H9 (cell line): ENCODE results near the gene ZBTB47. TPM values are rescaled to one million over a fixed set of nuclear protein-coding genes. Genes with fewer than 3 reads are reported as not detected.

Experiments used
- DNase-seq: peaks from one replicate; pipeline ENCODE4 v3.0.0-alpha.2; 2017
- H2AFZ ChIP-seq: one replicate; pipeline ENCODE4 v1.6.1; 2013; ENCODE audit warnings: mild to moderate bottlenecking, low read length, control low read depth, moderate library complexity
- H2AK5ac ChIP-seq: 2 replicates; pipeline ENCODE4 v1.6.1; 2013; ENCODE audit warnings: low read length, control low read depth, mixed read lengths; ENCODE audit not compliant: insufficient read length
- H2BK120ac ChIP-seq: one replicate; pipeline ENCODE4 v1.6.1; 2013; ENCODE audit warnings: low read depth, mild to moderate bottlenecking, low read length, control low read depth, inconsistent platforms; ENCODE audit not compliant: poor library complexity, severe bottlenecking
- H2BK12ac ChIP-seq: 2 replicates; pipeline ENCODE4 v1.6.1; 2013; ENCODE audit warnings: low read length, control low read depth, mixed read lengths, low read depth; ENCODE audit not compliant: insufficient read length
- H2BK15ac ChIP-seq: 2 replicates; pipeline ENCODE4 v1.6.1; 2013; ENCODE audit warnings: low read depth, low read length, control low read depth
- H2BK20ac ChIP-seq: one replicate; pipeline ENCODE4 v1.6.1; 2013; ENCODE audit warnings: low read depth, mild to moderate bottlenecking, low read length, control low read depth, inconsistent platforms; ENCODE audit not compliant: poor library complexity, severe bottlenecking
- H2BK5ac ChIP-seq: 2 replicates; pipeline ENCODE4 v1.6.1; 2013; ENCODE audit warnings: low read length, control low read depth, mixed read lengths; ENCODE audit not compliant: insufficient read length
- H3K14ac ChIP-seq: 2 replicates; pipeline ENCODE4 v1.6.1; 2013; ENCODE audit warnings: low read length, control low read depth; ENCODE audit not compliant: insufficient read depth
- H3K18ac ChIP-seq: 2 replicates; pipeline ENCODE4 v1.6.1; 2013; ENCODE audit warnings: low read depth, mild to moderate bottlenecking, mixed read lengths, low read length, control low read depth; ENCODE audit not compliant: insufficient read length
- H3K23ac ChIP-seq: 2 replicates; pipeline ENCODE4 v1.6.1; 2013; ENCODE audit warnings: low read length, control low read depth, mixed read lengths, low read depth; ENCODE audit not compliant: insufficient read length
- H3K23me2 ChIP-seq: 2 replicates; pipeline ENCODE4 v1.6.1; 2013; ENCODE audit warnings: low read depth, mild to moderate bottlenecking, mixed read lengths, low read length, control low read depth; ENCODE audit not compliant: insufficient read length, poor library complexity, severe bottlenecking
- H3K27ac ChIP-seq: 2 replicates; pipeline ENCODE4 v1.5.1; 2013; ENCODE audit warnings: low read length, control low read depth, mixed read lengths, low read depth; ENCODE audit not compliant: insufficient read length
- H3K27me3 ChIP-seq: 2 replicates; pipeline ENCODE4 v1.6.1; 2013; ENCODE audit warnings: low read length, control low read depth, inconsistent platforms; ENCODE audit not compliant: insufficient read depth
- H3K4ac ChIP-seq: 2 replicates; pipeline ENCODE4 v1.6.1; 2013; ENCODE audit warnings: low read depth, mild to moderate bottlenecking, control low read depth, inconsistent platforms, low read length, moderate library complexity
- H3K4me1 ChIP-seq: 2 replicates; pipeline ENCODE4 v1.6.1; 2013; ENCODE audit warnings: low read length, control low read depth, inconsistent platforms; ENCODE audit not compliant: insufficient read depth
- H3K4me2 ChIP-seq: 2 replicates; pipeline ENCODE4 v1.6.1; 2013; ENCODE audit warnings: low read length, control low read depth, mixed read lengths; ENCODE audit not compliant: insufficient read length, insufficient read depth
- H3K56ac ChIP-seq: 2 replicates; pipeline ENCODE4 v1.6.1; 2013; ENCODE audit warnings: low read depth, mild to moderate bottlenecking, mixed read lengths, low read length, control low read depth; ENCODE audit not compliant: insufficient read length
- H3K79me1 ChIP-seq: 2 replicates; pipeline ENCODE4 v1.6.1; 2013; ENCODE audit warnings: low read depth, mild to moderate bottlenecking, moderate library complexity, low read length, control low read depth, inconsistent platforms; ENCODE audit not compliant: insufficient read depth, poor library complexity, severe bottlenecking
- H3K79me2 ChIP-seq: 2 replicates; pipeline ENCODE4 v1.6.1; 2013; ENCODE audit warnings: low read length, control low read depth, inconsistent platforms; ENCODE audit not compliant: insufficient read depth
- H3K9ac ChIP-seq: 2 replicates; pipeline ENCODE4 v1.6.1; 2013; ENCODE audit warnings: low read length, control low read depth, mixed read lengths; ENCODE audit not compliant: insufficient read length; ENCODE audit errors: extremely low read depth
- H3K9me3 ChIP-seq: one replicate; pipeline ENCODE4 v1.6.1; 2013; ENCODE audit warnings: low read depth, low read length, inconsistent platforms; ENCODE audit not compliant: control insufficient read depth
- H3T11ph ChIP-seq: one replicate; pipeline ENCODE4 v1.6.1; 2013; ENCODE audit warnings: mild to moderate bottlenecking, low read length, control low read depth, inconsistent platforms
- H4K20me1 ChIP-seq: one replicate; pipeline ENCODE4 v1.6.1; 2013; ENCODE audit not compliant: control insufficient read depth, insufficient read length, insufficient read depth
- H4K5ac ChIP-seq: 2 replicates; pipeline ENCODE4 v1.6.1; 2013; ENCODE audit warnings: low read depth, mild to moderate bottlenecking, mixed read lengths, low read length, control low read depth; ENCODE audit not compliant: insufficient read length
- H4K8ac ChIP-seq: replicated peaks from 2 replicates; pipeline ENCODE4 v1.6.1; 2013; ENCODE audit warnings: low read length, control low read depth, mixed read lengths, low read depth; ENCODE audit not compliant: insufficient read length
- H4K91ac ChIP-seq: 2 replicates; pipeline ENCODE4 v1.6.1; 2013; ENCODE audit warnings: low read depth, mild to moderate bottlenecking, moderate library complexity, mixed read lengths, low read length, control low read depth; ENCODE audit not compliant: insufficient read length
- H3K27ac Mint-ChIP-seq, 3 experiments: 2 replicates in 2 of 3; 3 replicates in 1 of 3; pipeline ENCODE4 v1.8.0; 2020 to 2021; ENCODE audit warnings: mixed read lengths in 3 of 3, mild to moderate bottlenecking in 1 of 3, moderate library complexity in 1 of 3
- H3K27me3 Mint-ChIP-seq: 2 replicates; pipeline ENCODE4 v1.8.0; 2021; ENCODE audit warnings: low read depth, mild to moderate bottlenecking, moderate library complexity, mixed read lengths
- H3K36me3 Mint-ChIP-seq, 3 experiments: 2 replicates in 2 of 3; 3 replicates in 1 of 3; pipeline ENCODE4 v1.8.0; 2020 to 2021; ENCODE audit warnings: low read depth in 3 of 3, mixed read lengths in 3 of 3; ENCODE audit not compliant: insufficient read depth in 1 of 3
- H3K4me1 Mint-ChIP-seq, 2 experiments: 2 replicates each; pipeline ENCODE4 v1.8.0; 2020; ENCODE audit warnings: mixed read lengths in 2 of 2
- H3K4me3 Mint-ChIP-seq, 2 experiments: 2 replicates in 1 of 2; 3 replicates in 1 of 2; pipeline ENCODE4 v1.8.0; 2020 to 2021; ENCODE audit warnings: mild to moderate bottlenecking in 2 of 2, mixed read lengths in 2 of 2, moderate library complexity in 1 of 2
- H3K9me3 Mint-ChIP-seq, 2 experiments: 2 replicates in 1 of 2; 3 replicates in 1 of 2; pipeline ENCODE4 v1.8.0; 2020; ENCODE audit warnings: mild to moderate bottlenecking in 2 of 2, mixed read lengths in 2 of 2, moderate library complexity in 1 of 2
- WGBS: extraction: QIAGEN DNeasy Blood & Tissue Kit; methylation state at CpG from one replicate; pipeline ENCODE4 v1.1.7; 2013; ENCODE audit warnings: missing lambda C conversion rate, low lambda C conversion rate, mixed read lengths; ENCODE audit not compliant: insufficient read length; ENCODE audit errors: extremely low coverage; 5-methylcytosine and 5-hydroxymethylcytosine counted together
- total RNA-seq: library from RNA; stranded (reverse); gene quantifications from 2 replicates; pipeline ENCODE4 v1.2.1, GENCODE V29; 2021
- TF ChIP-seq, protein P1 (sequence below): fragments of 200-600 bp; sonication (generic); conservative IDR thresholded peaks from 3 replicates; pipeline ENCODE4 v1.8.0; 2021; ENCODE audit warnings: antibody characterized with exemption, mild to moderate bottlenecking

The ZBTB47 gene
- total RNA-seq, 1 experiment from 2014 or later: 3.6 TPM

DNA sequence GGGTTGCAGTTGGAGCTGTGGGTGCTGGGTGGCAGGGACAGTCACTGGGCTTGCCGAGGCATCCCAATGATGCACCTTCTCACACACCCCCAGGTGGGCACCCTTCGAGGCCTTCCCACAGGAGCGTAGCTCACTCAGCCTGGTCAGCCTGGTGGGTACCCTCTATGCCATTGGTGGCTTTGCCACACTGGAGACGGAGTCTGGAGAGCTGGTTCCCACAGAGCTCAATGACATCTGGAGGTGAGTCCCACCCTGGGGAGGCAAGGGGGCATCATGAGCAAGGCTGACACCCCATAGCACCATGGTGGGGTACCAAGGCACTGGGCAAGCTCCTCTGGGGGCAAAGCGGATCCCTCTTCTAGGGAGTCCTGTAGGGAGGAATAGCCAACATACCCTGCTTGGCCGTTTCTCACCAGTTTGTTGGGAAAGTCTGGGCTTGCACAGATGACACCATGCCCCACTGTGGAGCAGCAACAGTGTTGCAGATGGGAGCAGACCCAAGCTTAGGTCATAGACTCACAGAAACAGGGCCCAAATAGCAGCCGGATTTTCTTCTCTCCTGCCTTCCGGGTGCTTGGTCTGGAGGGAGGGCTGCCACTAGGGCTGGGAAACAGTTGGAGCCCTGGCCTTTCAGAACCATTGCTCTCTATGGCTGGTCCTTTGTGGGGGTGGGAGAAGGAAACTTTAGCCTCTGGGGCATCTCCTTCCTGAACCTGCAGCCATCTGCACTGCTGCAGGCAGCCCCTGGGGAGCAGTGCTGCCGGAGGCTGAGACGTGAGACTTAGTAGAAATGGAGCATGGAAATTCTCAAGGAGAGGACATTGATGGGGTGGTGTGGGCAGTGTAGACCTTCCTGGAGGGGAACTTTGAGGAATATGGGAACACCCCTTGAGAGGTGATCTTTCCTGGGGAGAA, 37.5 kb downstream of the ZBTB47 start:
- Mint-ChIP-seq H3K36me3 (no peaks in the 10 kb centered on the region; a peak in 1 of 7 replicates), H3K27me3 (peaks cover 11% of the 10 kb centered on the region), H3K4me1 (peaks cover 19 to 25% of the 10 kb centered on the region in 2 experiments), H3K4me3 (no peak overlapping the region), H3K27ac (no peak overlapping the region; a peak in 1 of 7 replicates), H3K9me3 (no peaks in the 10 kb centered on the region)
- Histone ChIP-seq H2AK5ac (no peak overlapping the region), H4K5ac (no peak overlapping the region), H3K27me3 (no peaks in the 10 kb centered on the region; the same call in 1 of the 2 replicates), H3K23ac (no peak overlapping the region), H2BK5ac (no peak overlapping the region), H3K9me3 (no peaks in the 10 kb centered on the region), H3K23me2 (no peaks in the 10 kb centered on the region), H3K4ac (no peak overlapping the region), H4K20me1 (no peaks in the 10 kb centered on the region), H2BK15ac (no peak overlapping the region), H4K91ac (no peak overlapping the region), H2BK12ac (no peak overlapping the region), H3K9ac (no peak overlapping the region), H2BK20ac (no peak overlapping the region), H3T11ph (no peak overlapping the region), H2BK120ac (no peak overlapping the region), H3K56ac (no peak overlapping the region), H3K14ac (no peak overlapping the region), H3K4me2 (no peak overlapping the region), H3K4me1 (no peaks in the 10 kb centered on the region; the same call in 1 of the 2 replicates), H2AFZ (no peak overlapping the region), H3K79me1 (no peaks in the 10 kb centered on the region), H3K27ac (no peak overlapping the region), H4K8ac (no peak overlapping the region), H3K79me2 (no peaks in the 10 kb centered on the region), H3K18ac (no peak overlapping the region)
- DNase-seq: no peak
- no CpG with 5 or more reads among the region's 10 CpGs for WGBS
- TF ChIP-seq, protein P1, sequence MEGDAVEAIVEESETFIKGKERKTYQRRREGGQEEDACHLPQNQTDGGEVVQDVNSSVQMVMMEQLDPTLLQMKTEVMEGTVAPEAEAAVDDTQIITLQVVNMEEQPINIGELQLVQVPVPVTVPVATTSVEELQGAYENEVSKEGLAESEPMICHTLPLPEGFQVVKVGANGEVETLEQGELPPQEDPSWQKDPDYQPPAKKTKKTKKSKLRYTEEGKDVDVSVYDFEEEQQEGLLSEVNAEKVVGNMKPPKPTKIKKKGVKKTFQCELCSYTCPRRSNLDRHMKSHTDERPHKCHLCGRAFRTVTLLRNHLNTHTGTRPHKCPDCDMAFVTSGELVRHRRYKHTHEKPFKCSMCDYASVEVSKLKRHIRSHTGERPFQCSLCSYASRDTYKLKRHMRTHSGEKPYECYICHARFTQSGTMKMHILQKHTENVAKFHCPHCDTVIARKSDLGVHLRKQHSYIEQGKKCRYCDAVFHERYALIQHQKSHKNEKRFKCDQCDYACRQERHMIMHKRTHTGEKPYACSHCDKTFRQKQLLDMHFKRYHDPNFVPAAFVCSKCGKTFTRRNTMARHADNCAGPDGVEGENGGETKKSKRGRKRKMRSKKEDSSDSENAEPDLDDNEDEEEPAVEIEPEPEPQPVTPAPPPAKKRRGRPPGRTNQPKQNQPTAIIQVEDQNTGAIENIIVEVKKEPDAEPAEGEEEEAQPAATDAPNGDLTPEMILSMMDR: no peak
